Measurements from ENCODE around the gene ANKRD16.

ANKRD16 gene

GRCh38 chr10:5904227-5904626 lies 14.5 kb upstream of the ANKRD16 start:
- no peak for DNase-seq (ENCODE audit: low read depth in 1 of 2, low spot score in 1 of 2)

- DNase-seq (ENCODE audit: low read depth in 1 of 2, low spot score in 1 of 2) = no peak
These were observed 13.9 kb upstream of the ANKRD16 start for GRCh38 chr10:5903563-5903962.

- DNase-seq (ENCODE audit: low read depth in 1 of 2, low spot score in 1 of 2) = no peak
These were observed 13.0 kb upstream of the ANKRD16 start for GRCh38 chr10:5902511-5903274.

GRCh38 chr10:5900247-5900646 lies 10.6 kb upstream of the ANKRD16 start:
- DNase-seq (ENCODE audit: low read depth in 1 of 2, low spot score in 1 of 2) = no peak

- no peak for DNase-seq (ENCODE audit: low read depth in 1 of 2, low spot score in 1 of 2)
These were observed 8.5 kb upstream of the ANKRD16 start for GRCh38 chr10:5898163-5898562.

- DNase-seq (ENCODE audit: low read depth in 1 of 2, low spot score in 1 of 2) = no peak
These were observed 7.8 kb upstream of the ANKRD16 start for GRCh38 chr10:5897504-5897903.

- no peak for DNase-seq (ENCODE audit: low read depth in 1 of 2, low spot score in 1 of 2)
These were observed 7.3 kb upstream of the ANKRD16 start for GRCh38 chr10:5897053-5897340.

GRCh38 chr10:5896208-5897052 lies 6.7 kb upstream of the ANKRD16 start:
- DNase-seq (ENCODE audit: low read depth in 1 of 2, low spot score in 1 of 2) = no peak

GRCh38 chr10:5895804-5896203 lies 6.1 kb upstream of the ANKRD16 start:
- no peak for DNase-seq (ENCODE audit: low read depth in 1 of 2, low spot score in 1 of 2)

GRCh38 chr10:5895365-5895764 lies 5.7 kb upstream of the ANKRD16 start:
- DNase-seq (ENCODE audit: low read depth in 1 of 2, low spot score in 1 of 2) = no peak

GRCh38 chr10:5894873-5895272 lies 5.2 kb upstream of the ANKRD16 start:
- DNase-seq (ENCODE audit: low read depth in 1 of 2, low spot score in 1 of 2) = no peak

GRCh38 chr10:5894403-5894802 lies 4.7 kb upstream of the ANKRD16 start:
- DNase-seq (ENCODE audit: low read depth in 1 of 2, low spot score in 1 of 2) = no peak

- no peak for DNase-seq (ENCODE audit: low read depth in 1 of 2, low spot score in 1 of 2)
These were observed 3.6 kb upstream of the ANKRD16 start for GRCh38 chr10:5893321-5893720.

GRCh38 chr10:5892007-5892406 lies 2.3 kb upstream of the ANKRD16 start:
- DNase-seq (ENCODE audit: low read depth in 1 of 2, low spot score in 1 of 2) = no peak

- no peak for DNase-seq (ENCODE audit: low read depth in 1 of 2, low spot score in 1 of 2)
These were observed 1.3 kb upstream of the ANKRD16 start for GRCh38 chr10:5891009-5891408.

- peak in 1 of 2 donors; percentile 10 for DNase-seq (ENCODE audit: low read depth in 1 of 2, low spot score in 1 of 2)
These were observed 791 bp upstream of the ANKRD16 start for GRCh38 chr10:5890452-5890915.

GRCh38 chr10:5888843-5889623 lies 660 bp downstream of the ANKRD16 start:
- DNase-seq (ENCODE audit: low read depth in 1 of 2, low spot score in 1 of 2) = peak in 1 of 2 donors; percentile 33

GRCh38 chr10:5888351-5888750 lies 1.3 kb downstream of the ANKRD16 start:
- no peak for DNase-seq (ENCODE audit: low read depth in 1 of 2, low spot score in 1 of 2)

GRCh38 chr10:5887641-5888040 lies 2.1 kb downstream of the ANKRD16 start:
- no peak for DNase-seq (ENCODE audit: low read depth in 1 of 2, low spot score in 1 of 2)

- DNase-seq (ENCODE audit: low read depth in 1 of 2, low spot score in 1 of 2) = no peak
These were observed 2.7 kb downstream of the ANKRD16 start for GRCh38 chr10:5887029-5887428.

GRCh38 chr10:5885619-5886018 lies 4.1 kb downstream of the ANKRD16 start:
- DNase-seq (ENCODE audit: low read depth in 1 of 2, low spot score in 1 of 2) = no peak

GRCh38 chr10:5882961-5883360 lies 6.7 kb downstream of the ANKRD16 start:
- no peak for DNase-seq (ENCODE audit: low read depth in 1 of 2, low spot score in 1 of 2)

Data from stimulated activated CD4-positive, alpha-beta T cell treated with anti-CD3 and anti-CD28 coated beads, Interleukin-15, amount 100 ng/mL, for 1 hour (primary cell).